ENCODE results near the gene FBXO22. TPM values are rescaled to one million over a fixed set of nuclear protein-coding genes. Genes with fewer than 3 reads are reported as not detected.
"Not testable (repeated sequence)": the region's sequence is repeated elsewhere in the genome, so short reads cannot be mapped to it uniquely, and the experiment has no call there.

FBXO22 gene
- total RNA-seq, 6 experiments from 2014 or later = 17.3 to 26.6 (median 20.0) TPM

DNA sequence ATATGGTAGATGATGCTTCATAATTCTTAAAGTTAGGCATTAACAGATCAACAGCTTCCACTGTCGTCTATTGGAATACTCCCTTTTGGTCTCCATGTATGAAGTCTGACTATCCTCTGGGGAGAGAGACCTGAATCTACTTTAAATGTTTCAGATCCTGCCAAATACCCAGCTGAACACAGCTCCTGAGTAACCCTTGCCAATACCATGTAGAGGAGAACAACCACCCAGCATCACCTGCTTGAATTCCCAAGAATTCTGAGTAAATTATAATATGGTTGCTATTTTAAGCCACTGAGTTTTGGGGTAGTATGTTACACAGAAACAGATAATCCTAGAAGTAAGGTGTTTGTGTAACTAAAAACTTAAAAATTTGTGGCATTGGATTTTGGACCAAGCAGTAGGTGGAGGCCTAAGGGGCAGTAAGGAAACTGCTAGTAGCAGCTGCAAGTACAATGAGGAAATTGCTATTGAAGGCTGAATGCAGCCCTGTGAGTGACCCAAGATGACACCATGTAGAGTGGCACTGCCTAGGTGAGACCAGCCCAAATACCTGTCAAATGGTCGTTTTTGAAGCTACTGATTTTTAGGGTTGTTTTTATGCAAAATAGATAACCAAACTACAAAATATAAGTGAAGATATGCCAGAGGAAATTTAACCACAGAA, 77.6 kb downstream of the FBXO22 start:
- no peaks in the 10 kb centered on the region for H3K9me3 ChIP-seq
- no peaks in the 10 kb centered on the region for H3K36me3 ChIP-seq
- no peak overlapping the region for H3K27ac ChIP-seq
- no peak overlapping the region for H3K4me3 ChIP-seq
- no peaks in the 10 kb centered on the region for H3K27me3 ChIP-seq
- no peak for DNase-seq
- TF ChIP-seq, protein P1, sequence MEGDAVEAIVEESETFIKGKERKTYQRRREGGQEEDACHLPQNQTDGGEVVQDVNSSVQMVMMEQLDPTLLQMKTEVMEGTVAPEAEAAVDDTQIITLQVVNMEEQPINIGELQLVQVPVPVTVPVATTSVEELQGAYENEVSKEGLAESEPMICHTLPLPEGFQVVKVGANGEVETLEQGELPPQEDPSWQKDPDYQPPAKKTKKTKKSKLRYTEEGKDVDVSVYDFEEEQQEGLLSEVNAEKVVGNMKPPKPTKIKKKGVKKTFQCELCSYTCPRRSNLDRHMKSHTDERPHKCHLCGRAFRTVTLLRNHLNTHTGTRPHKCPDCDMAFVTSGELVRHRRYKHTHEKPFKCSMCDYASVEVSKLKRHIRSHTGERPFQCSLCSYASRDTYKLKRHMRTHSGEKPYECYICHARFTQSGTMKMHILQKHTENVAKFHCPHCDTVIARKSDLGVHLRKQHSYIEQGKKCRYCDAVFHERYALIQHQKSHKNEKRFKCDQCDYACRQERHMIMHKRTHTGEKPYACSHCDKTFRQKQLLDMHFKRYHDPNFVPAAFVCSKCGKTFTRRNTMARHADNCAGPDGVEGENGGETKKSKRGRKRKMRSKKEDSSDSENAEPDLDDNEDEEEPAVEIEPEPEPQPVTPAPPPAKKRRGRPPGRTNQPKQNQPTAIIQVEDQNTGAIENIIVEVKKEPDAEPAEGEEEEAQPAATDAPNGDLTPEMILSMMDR (IDR thresholded peaks at IDR 0.05) = no peak
- no peak for TF ChIP-seq POLR2A (IDR thresholded peaks at IDR 0.05)
- no peaks in the 10 kb centered on the region for H3K4me1 ChIP-seq
- ATAC-seq = no peak
- WGBS (ENCODE audit: insufficient coverage, low coverage, low lambda C conversion rate, missing lambda C conversion rate) = 33% methylated on average over 1 of the region's 2 CpGs
- intact Hi-C loops (cut with DNase I) = no loop called here

- no peaks in the 10 kb centered on the region for H3K4me1 ChIP-seq
- DNase-seq (no peak), ATAC-seq (no peak)
- H3K9me3 ChIP-seq = no peaks in the 10 kb centered on the region
- intact Hi-C loops (cut with DNase I) = no loop called here
- 75% methylated on average over 1 of the region's 2 CpGs for WGBS (ENCODE audit: insufficient coverage, low coverage, low lambda C conversion rate, missing lambda C conversion rate)
- no peak overlapping the region for H3K27ac ChIP-seq
- no peaks in the 10 kb centered on the region for H3K36me3 ChIP-seq
- H3K4me3 ChIP-seq = no peak overlapping the region
- no peaks in the 10 kb centered on the region for H3K27me3 ChIP-seq
- TF ChIP-seq POLR2A (IDR thresholded peaks at IDR 0.05) = no peak
- TF ChIP-seq, protein P1 (IDR thresholded peaks at IDR 0.05) = no peak
Measured at GRCh38 chr15:75982468-75982867, 78.8 kb downstream of the FBXO22 start.

- H3K9me3 ChIP-seq; DNase-seq; intact Hi-C loops (cut with DNase I); H3K4me1 ChIP-seq; ATAC-seq; H3K27ac ChIP-seq; H3K27me3 ChIP-seq; H3K36me3 ChIP-seq; H3K4me3 ChIP-seq: not testable (repeated sequence)
- 76% methylated on average over 2 of the region's 3 CpGs for WGBS (ENCODE audit: insufficient coverage, low coverage, low lambda C conversion rate, missing lambda C conversion rate)
Measured at GRCh38 chr15:75984706-75985105, 81.0 kb downstream of the FBXO22 start.

- H3K4me3 ChIP-seq = no peak overlapping the region
- TF ChIP-seq POLR2A (IDR thresholded peaks at IDR 0.05) = no peak
- TF ChIP-seq, protein P1 (IDR thresholded peaks at IDR 0.05) = no peak
- H3K27me3 ChIP-seq = no peaks in the 10 kb centered on the region
- H3K4me1 ChIP-seq = no peaks in the 10 kb centered on the region
- no peak for DNase-seq
- no peak overlapping the region for H3K27ac ChIP-seq
- intact Hi-C loops (cut with DNase I) = no loop called here
- 40% methylated on average over 1 of the region's 1 CpG for WGBS (ENCODE audit: insufficient coverage, low coverage, low lambda C conversion rate, missing lambda C conversion rate)
- no peak for ATAC-seq
- no peaks in the 10 kb centered on the region for H3K36me3 ChIP-seq
- no peaks in the 10 kb centered on the region for H3K9me3 ChIP-seq
Measured at GRCh38 chr15:75985971-75986370, 82.3 kb downstream of the FBXO22 start.

DNA sequence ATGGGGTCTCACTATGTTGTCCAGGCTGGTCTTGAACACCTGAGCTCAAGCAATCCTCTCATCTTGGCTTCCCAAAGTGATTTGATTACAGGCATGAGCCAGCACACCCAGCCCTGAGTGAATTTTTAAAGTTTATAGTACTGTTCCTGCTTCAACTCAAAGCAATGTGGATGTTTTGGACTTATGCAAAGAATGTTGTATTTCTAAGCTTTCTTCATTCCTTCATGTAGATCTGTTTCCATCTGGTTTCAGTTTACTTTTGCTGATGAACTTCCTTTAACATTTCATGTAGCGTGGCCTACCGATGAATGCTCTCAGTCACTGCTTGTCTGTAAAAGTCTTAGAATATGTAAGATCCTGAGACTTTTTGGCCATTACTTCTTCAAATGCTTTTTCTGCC, 85.4 kb downstream of the FBXO22 start:
- DNase-seq = no peak
- ATAC-seq = no peak
- no peaks in the 10 kb centered on the region for H3K4me1 ChIP-seq
- no peak overlapping the region for H3K27ac ChIP-seq
- H3K4me3 ChIP-seq = no peak overlapping the region
- H3K36me3 ChIP-seq = no peaks in the 10 kb centered on the region
- intact Hi-C loops (cut with DNase I) = no loop called here
- WGBS (ENCODE audit: insufficient coverage, low coverage, low lambda C conversion rate, missing lambda C conversion rate) = 94% methylated on average over 2 of the region's 2 CpGs
- H3K27me3 ChIP-seq = no peaks in the 10 kb centered on the region
- H3K9me3 ChIP-seq = no peaks in the 10 kb centered on the region
- no peak for TF ChIP-seq POLR2A (IDR thresholded peaks at IDR 0.05)
- TF ChIP-seq, protein P1 (IDR thresholded peaks at IDR 0.05) = no peak
